Activated T-cell treated with anti-CD3 and anti-CD28 coated beads for 1 hour (primary cell): ENCODE data around the gene SMU1.
"Not testable (repeated sequence)": the region's sequence is repeated elsewhere in the genome, so short reads cannot be mapped to it uniquely, and the experiment has no call there.

Experiments
- DNase-seq: peaks from one replicate; pipeline ENCODE4 v3.0.0-alpha.2; 2020; ENCODE audit warnings: low read depth

The SMU1 gene

DNA sequence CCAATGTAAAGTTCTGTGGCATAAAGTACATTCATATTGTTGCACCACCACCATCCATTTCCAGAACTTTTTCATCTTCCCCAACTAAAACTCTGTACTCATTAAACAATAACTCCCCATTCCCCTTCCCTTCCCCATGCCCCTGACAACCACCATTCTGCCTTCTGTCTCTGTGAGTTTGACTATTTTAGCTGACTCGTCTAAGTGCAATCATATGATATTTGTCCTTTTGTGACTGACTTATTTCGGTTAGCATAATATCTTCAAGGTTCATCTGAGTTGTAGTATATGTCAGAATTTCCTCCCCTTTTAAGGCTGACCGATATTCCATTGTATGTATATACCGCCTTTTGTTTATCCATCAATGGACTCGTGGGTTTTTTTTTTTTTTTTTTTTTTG lies 29.0 kb upstream of the SMU1 start:
- DNase-seq: no peak

DNA sequence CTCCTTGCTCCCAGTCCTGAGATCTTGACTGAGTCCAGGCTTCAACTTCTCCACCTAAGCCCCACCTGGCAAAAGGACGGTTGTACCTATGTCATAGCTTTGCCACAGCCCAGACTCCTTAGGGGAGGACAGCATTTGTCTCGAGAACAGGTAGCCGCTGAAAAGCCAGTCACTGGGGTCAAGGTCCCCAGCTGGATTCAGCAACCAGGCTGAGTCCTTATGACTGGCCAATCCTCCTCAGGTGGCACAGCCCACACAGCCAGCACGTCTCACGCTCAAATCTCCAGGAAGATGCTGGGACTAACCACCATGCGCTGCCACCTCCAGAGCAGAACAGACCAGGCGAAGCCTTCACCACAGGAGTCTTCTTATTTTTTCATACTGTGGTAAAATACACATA lies 27.9 kb upstream of the SMU1 start:
- no peak for DNase-seq

DNA sequence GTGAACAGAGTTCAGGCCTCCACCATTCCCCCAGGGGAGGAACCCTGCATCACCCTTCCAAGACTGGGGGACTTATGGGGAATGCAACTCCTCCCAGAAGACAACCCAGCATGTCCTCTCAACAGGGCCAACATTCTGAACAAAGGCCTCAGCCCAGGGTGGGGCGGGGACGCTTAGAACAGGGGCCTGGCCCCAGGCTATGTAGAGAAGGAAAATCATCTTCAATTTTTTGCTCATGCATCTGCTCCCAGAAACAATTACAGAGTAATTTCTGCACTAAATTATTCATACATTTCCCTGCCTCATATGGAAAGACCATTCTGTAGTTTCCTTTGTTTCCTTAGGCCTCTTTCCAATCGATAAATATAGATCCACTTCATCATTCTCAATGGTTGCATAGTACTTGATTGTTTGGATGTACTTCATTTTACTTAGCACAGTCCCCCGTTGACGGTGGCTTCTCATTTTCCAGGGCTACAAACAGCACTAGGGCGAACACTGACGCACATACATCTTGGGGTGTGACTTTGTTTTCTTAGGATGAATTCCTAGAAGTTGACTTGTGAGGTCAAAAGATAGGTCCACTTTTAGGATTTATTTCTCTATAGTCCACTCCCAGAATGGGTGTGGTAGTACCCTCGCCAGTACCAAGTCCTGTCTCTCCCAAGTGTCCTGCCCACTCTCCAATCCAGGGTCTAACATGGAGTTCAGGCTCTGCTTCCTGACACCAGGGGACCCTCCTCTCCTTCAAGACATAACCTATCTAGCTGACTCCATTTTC lies 27.2 kb upstream of the SMU1 start:
- DNase-seq: no peak

DNA sequence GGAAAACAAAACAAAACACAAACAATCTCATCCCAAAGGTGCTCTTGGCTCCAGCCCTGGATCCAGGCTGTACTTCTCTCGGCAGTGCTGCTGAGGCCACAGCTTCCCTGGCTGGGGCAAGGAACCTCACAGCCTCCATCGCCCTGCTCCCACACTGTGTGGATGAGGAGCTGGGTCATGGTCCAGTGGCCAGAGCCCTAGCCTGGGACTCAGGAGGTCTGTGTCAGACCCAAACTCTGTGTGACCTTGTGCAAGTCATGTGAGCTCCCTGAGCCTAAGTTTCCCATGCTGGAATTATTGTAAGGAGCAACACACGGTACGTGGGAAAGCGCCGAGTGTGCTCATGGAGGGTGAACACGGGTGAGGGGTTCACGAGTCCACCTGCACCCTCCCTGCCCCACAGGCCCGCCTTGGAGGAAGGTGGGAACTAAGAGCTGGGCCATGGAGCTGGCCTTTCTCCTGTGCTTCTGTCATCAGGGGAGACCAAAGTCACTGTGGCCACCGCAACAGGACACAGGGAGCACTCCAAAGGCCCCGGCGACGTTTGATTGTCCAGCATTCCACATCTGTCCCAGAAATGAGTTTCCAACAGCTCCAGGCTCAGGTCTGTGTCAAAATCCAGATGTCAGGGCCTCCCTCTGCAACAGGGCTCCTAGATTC lies 26.2 kb upstream of the SMU1 start:
- no peak for DNase-seq

- DNase-seq: no peak
These were observed 24.9 kb upstream of the SMU1 start for GRCh38 chr9:33101104-33101951.

DNA sequence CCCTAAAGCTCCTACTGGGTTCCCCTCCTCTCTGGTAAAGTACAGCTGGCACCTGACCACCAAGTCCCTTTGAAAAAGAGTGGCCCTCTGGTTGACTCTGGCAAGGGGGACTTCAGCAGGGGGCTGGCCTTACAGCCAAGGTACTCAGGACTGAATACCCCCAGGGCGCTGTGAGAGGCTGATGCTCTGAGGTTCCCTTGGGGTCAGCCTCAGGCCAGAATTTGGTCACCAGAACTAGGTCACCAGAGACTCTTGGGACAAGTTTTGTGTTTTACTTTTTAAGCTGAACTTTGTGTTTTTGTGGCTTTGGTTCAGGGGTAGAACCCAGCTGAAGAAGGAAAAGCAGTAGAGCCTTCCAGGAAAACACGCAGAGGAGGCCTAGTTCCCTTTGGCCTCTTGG lies 23.3 kb upstream of the SMU1 start:
- no peak for DNase-seq

DNA sequence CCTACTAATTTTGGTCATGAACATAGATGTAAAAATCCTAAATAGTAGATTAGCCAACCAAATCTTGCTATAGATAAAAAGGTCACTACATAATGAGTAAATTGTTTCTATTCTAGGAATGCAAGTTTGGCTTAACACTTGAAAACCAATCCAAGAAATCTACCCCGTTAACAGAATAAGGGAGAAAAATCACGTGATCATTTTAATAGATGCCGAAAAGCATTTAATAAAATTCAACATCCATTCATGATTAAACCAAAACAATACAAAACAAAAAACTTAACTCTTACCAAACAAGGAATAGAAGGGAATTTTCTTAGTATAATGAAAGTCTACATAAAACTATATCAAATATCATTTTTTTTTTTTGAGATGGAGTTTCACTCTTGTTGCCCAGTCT lies 20.7 kb upstream of the SMU1 start:
- DNase-seq: no peak

DNA sequence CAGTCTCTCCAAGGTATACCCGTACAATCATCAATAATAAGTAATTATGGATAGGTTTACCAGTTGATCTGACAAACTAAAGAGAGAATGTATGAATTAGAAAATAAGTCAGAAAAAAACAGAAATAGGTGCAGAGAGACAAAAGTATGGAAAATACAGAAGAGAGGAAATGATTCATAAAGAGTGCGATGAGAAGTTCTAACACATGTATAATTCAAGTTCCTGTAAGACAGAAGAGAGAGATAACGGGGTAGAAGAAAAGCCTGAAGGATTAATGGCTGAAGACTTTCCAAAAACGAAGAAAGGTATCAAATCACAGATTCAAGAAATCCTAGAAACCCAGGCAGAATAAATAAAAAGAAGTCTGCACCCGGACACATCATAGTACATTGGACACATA lies 16.2 kb upstream of the SMU1 start:
- DNase-seq: no peak

GRCh38 chr9:33085672-33086071 lies 9.2 kb upstream of the SMU1 start:
- DNase-seq: not testable (repeated sequence)

DNA sequence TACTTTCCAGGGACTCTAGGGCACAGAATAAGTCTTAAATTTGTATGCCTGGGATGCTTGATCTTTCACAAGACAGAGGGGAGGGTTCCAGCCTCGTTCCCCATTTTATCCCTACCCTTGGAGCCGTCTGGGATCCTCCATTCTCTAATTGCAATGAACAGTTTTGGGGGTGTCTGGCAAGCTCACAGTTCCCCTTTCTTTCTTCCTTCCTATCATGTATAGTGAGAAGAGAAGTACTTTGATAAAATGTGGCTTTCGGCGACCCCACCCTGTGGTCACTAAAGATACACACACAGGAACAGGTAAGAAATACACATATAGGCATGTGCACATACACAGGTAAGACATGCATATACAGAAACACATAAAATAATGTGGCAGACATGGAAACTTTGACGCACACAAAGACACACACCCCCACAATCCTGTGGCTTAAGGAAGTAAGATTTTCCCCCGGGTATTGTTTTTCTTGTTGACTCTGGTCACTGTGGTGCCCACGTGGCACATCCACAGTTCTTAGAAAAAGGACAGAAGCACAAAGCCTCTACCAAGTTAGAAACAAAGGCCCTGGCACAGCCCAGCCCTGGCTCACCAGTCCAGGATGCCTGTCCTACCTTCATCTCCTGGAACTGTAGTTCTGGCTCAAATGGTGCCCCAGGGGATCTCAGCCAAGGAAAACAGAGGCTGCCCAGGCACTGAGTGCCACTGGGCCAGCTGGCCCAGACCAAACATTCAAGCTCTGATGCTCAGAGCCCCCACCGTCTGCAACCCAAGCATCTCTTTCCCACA lies 6.3 kb upstream of the SMU1 start:
- no peak for DNase-seq

DNA sequence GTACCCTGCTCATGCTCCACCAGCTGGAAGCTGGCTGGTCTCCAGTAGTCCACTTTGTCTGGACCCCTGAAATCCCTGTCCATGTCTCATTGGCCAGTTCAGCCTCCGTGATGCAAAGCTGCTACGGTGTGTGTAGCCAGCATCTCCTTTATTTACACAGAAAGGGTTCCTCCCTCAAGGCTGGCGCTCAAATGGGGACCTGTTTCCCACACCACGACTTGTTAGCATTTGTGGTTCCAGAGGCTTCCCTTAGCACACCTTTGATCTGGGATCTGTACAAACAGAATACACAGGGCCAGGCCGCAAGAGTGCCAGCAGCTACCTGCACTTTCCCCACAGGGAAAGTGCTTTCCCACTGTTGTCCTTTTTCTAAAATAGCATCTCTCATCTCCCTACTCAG lies 5.7 kb upstream of the SMU1 start:
- no peak for DNase-seq

GRCh38 chr9:33081128-33081851 lies 4.8 kb upstream of the SMU1 start:
- peak; percentile 26 for DNase-seq

- DNase-seq: no peak
These were observed 4.1 kb upstream of the SMU1 start for GRCh38 chr9:33080534-33080933.

DNA sequence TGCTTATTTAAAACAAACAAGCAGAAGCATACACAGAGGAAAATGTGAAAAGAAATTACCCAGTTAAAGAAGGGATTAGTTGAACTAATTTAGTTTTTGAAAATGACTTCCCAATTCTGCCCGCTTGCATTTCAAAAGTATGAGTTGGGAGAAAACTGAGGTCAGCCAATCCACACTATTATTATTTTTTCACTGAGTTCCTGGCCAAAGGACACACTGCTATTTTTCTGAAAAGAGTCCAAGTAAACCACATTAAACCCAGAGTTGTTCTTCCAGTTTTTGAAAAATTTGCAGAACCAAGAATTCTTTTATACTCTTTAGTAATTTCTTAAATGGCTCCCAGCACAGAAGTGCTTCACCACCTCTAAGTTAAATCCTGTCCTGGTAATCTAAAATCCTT lies 7.5 kb downstream of the SMU1 start:
- DNase-seq: no peak

GRCh38 chr9:33065157-33066076 lies 11.1 kb downstream of the SMU1 start:
- no peak for DNase-seq

DNA sequence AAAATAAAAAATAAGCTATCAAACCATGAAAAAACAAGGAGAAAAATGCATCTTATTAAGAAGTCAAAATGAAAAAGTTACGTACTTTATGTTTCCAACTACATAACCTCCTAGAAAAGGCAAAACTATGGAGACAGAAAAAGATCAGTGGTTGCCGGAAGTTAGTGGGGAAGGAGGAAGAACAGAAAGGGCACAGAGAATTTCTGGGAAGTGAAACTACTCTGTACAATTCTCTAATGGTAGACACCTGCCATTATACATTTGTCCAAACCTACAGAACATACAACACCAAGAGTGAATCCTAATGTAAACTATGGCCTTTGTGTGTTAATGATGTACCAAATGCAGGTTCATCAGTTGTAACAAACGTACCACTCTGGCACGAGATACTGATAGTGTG lies 25.3 kb downstream of the SMU1 start:
- no peak for DNase-seq

DNA sequence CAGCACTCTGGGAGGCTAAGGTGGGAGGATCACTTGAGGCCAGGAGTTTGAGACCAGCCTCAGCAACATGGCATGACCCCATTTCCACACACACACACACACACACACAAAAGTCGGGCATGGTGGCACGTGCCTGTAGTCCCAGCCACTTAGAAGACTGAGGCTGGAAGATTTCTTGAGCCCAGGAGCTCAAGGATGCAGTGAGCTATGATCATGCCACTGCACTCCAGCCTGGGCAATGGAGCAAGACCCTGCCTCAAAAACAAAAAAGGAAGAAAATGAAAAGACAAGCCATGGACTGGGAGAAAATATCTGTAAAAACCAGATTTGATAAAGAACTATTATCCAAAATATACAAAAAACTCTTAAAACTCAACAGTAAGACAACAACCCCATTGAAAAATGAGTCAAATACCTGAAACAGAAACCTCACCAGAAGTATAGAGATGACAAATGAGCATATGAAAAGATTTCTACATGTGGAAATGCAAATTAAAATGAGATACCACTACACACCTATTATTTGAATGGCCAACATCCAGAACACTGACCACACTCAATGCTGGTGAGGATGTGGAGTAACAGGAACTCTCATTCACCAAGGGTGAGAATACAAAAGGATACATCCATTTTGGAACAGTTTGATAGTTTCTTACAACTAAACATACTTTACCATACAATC lies 26.7 kb downstream of the SMU1 start:
- no peak for DNase-seq

- no peak for DNase-seq
These were observed 28.4 kb downstream of the SMU1 start for GRCh38 chr9:33048054-33048465.

DNA sequence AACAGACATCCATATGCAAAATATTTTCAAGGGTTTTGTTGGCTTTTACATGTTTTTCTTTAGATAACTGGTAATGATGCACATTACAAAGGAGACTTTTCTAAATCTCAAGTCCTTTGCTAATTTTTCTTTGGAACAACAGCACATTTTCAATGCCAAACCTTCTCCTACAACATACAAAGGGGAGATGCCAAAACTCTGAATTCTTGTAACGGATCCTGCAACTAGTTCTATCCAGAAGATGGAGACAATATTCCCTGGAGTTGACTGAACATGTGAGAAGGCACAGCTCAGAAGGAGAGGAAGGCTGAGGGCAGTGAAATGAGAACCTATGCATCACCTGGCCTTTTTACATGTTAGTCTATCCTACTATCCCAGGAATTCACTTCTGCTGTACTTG lies 30.4 kb downstream of the SMU1 start:
- DNase-seq: no peak
